Caco-2 (cell line): ENCODE measurements around the gene SYN1. TPM values are rescaled to one million over a fixed set of nuclear protein-coding genes. Genes with fewer than 3 reads are reported as not detected.

Source experiments
- BruUV-seq: library from RNA; stranded (reverse); fragments of 400-500 nt; replicated peaks from 2 replicates; lab custom pipeline; 2021; lab: Mats Ljungman, UMichigan
- CTCF ChIA-PET: fragments of 300-600 bp; sonication (Branson Sonifier 250); formaldehyde crosslinking; loops from one replicate; lab custom pipeline; 2022; ENCODE audit warnings: antibody characterized with exemption; lab: Charles Lee
- POLR2A ChIA-PET: fragments of 300-600 bp; sonication (Branson Sonifier 250); formaldehyde crosslinking; loops from one replicate; lab custom pipeline; 2022; ENCODE audit warnings: antibody characterized with exemption; lab: Charles Lee
- DNase-seq, 2 experiments: peaks; one replicate each; pipeline versions ENCODE4 v3.0.0 to v3.0.0-alpha.2; 2020 to 2022
- H3K27me3 ChIP-seq: replicated peaks from 2 replicates; pipeline ENCODE4 v1.6.0; 2011; ENCODE audit warnings: low read length; ENCODE audit not compliant: control insufficient read depth, insufficient read depth
- H3K36me3 ChIP-seq: 2 replicates; pipeline ENCODE4 v1.5.1; 2011; ENCODE audit warnings: low read length; ENCODE audit not compliant: control insufficient read depth, insufficient read depth
- H3K4me1 ChIP-seq: fragments of 250-450 bp; sonication (Bioruptor Pico); 2 replicates; pipeline ENCODE4 v1.5.1; 2020; ENCODE audit warnings: mild to moderate bottlenecking
- H3K4me3 ChIP-seq: 2 replicates; pipeline ENCODE4 v1.5.1; 2011; ENCODE audit warnings: low read depth, mild to moderate bottlenecking, control low read depth, low read length
- H3K9me3 ChIP-seq: fragments of 250-450 bp; sonication (Bioruptor Pico); 2 replicates; pipeline ENCODE4 v1.5.1; 2020; ENCODE audit warnings: mild to moderate bottlenecking, moderate library complexity
- H3K27ac Mint-ChIP-seq: one replicate; pipeline ENCODE4 v1.8.0; 2022; ENCODE audit warnings: mixed read lengths; ENCODE audit not compliant: unreplicated experiment
- H3K27me3 Mint-ChIP-seq: one replicate; pipeline ENCODE4 v1.8.0; 2022; ENCODE audit warnings: mixed read lengths; ENCODE audit not compliant: insufficient read depth, unreplicated experiment
- H3K36me3 Mint-ChIP-seq: one replicate; pipeline ENCODE4 v1.8.0; 2022; ENCODE audit warnings: mild to moderate bottlenecking, mixed read lengths; ENCODE audit not compliant: insufficient read depth, unreplicated experiment
- H3K4me1 Mint-ChIP-seq: one replicate; pipeline ENCODE4 v1.8.0; 2022; ENCODE audit warnings: low read depth, mixed read lengths; ENCODE audit not compliant: unreplicated experiment
- H3K4me3 Mint-ChIP-seq: one replicate; pipeline ENCODE4 v1.8.0; 2022; ENCODE audit warnings: mild to moderate bottlenecking, moderate library complexity, mixed read lengths; ENCODE audit not compliant: unreplicated experiment
- H3K9me3 Mint-ChIP-seq: one replicate; pipeline ENCODE4 v1.8.0; 2022; ENCODE audit warnings: mixed read lengths; ENCODE audit not compliant: unreplicated experiment
- intact Hi-C: fragments of 100-400 bp; cut with micrococcal nuclease; formaldehyde crosslinking; loops from one replicate; pipeline ENCODE4 v1.10.0; 2022; ENCODE audit not compliant: unreplicated experiment
- total RNA-seq: library from RNA; stranded (reverse); gene quantifications from 2 replicates; pipeline ENCODE4 v1.2.3, GENCODE V29; 2022
- TF ChIP-seq, protein P1 (sequence below), 2 experiments: fragments of 200-600 bp in 1 of 2; IDR thresholded peaks; 1 replicate in 1 of 2; 2 replicates in 1 of 2; pipeline versions ENCODE4 v1.5.1 to v1.8.0; 2011 to 2022; ENCODE audit warnings: antibody characterized with exemption in 1 of 2, control low read depth in 1 of 2, inconsistent platforms in 1 of 2, low read depth in 1 of 2, low read length in 1 of 2, mild to moderate bottlenecking in 1 of 2, moderate library complexity in 1 of 2; ENCODE audit not compliant: insufficient read depth in 1 of 2, severe bottlenecking in 1 of 2, unreplicated experiment in 1 of 2

SYN1 gene
- total RNA-seq, 1 experiment from 2014 or later: not detected

DNA sequence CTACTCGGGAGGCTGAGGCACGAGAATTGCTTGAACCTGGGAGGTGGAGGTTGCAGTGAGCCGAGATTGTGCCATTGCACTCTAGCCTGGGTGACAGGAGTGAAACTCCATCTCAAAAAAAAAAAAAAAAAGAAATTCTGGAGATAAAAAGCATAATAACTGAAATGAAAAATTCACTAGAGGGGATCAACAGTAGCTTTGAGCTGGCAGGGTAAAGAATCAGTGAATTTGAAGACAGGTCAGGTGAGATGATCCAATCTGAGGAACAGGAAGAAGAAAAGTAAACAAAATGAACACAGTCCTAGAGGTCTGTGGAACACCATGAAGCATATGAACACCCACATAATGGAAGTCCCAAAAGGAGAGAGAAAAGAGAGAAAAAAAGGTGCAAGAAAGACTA lies 22.4 kb downstream of the SYN1 start:
- Histone ChIP-seq H3K36me3 (no peaks in the 10 kb centered on the region), H3K27me3 (no peaks in the 10 kb centered on the region), H3K4me1 (no peaks in the 10 kb centered on the region), H3K9me3 (no peaks in the 10 kb centered on the region), H3K4me3 (no peak overlapping the region)
- intact Hi-C loops: no loop called here
- H3K4me1 Mint-ChIP-seq: no peaks in the 10 kb centered on the region
- BruUV-seq: no TSS peak
- peaks cover 10% of the 10 kb centered on the region for H3K9me3 Mint-ChIP-seq
- no peak for DNase-seq
- ChIA-PET POLR2A (no interaction called here), CTCF (no interaction called here)
- no peak overlapping the region for H3K27ac Mint-ChIP-seq
- TF ChIP-seq, protein P1, sequence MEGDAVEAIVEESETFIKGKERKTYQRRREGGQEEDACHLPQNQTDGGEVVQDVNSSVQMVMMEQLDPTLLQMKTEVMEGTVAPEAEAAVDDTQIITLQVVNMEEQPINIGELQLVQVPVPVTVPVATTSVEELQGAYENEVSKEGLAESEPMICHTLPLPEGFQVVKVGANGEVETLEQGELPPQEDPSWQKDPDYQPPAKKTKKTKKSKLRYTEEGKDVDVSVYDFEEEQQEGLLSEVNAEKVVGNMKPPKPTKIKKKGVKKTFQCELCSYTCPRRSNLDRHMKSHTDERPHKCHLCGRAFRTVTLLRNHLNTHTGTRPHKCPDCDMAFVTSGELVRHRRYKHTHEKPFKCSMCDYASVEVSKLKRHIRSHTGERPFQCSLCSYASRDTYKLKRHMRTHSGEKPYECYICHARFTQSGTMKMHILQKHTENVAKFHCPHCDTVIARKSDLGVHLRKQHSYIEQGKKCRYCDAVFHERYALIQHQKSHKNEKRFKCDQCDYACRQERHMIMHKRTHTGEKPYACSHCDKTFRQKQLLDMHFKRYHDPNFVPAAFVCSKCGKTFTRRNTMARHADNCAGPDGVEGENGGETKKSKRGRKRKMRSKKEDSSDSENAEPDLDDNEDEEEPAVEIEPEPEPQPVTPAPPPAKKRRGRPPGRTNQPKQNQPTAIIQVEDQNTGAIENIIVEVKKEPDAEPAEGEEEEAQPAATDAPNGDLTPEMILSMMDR (IDR thresholded peaks at IDR 0.05; ENCODE audit: insufficient read depth in 1 of 2, low read depth in 1 of 2, low read length in 1 of 2, severe bottlenecking in 1 of 2, unreplicated experiment in 1 of 2): no peak
- H3K27me3 Mint-ChIP-seq: peaks cover 9% of the 10 kb centered on the region
- H3K36me3 Mint-ChIP-seq: no peaks in the 10 kb centered on the region
- no peak overlapping the region for H3K4me3 Mint-ChIP-seq

GRCh38 chrX:47596256-47596655 lies 23.4 kb downstream of the SYN1 start:
- peaks cover 9% of the 10 kb centered on the region for H3K27me3 Mint-ChIP-seq
- H3K27ac Mint-ChIP-seq: no peak overlapping the region
- no peaks in the 10 kb centered on the region for H3K36me3 Mint-ChIP-seq
- Histone ChIP-seq H3K4me1 (no peaks in the 10 kb centered on the region), H3K27me3 (no peaks in the 10 kb centered on the region), H3K36me3 (no peaks in the 10 kb centered on the region), H3K9me3 (no peaks in the 10 kb centered on the region), H3K4me3 (no peak overlapping the region)
- TF ChIP-seq, protein P1 (IDR thresholded peaks at IDR 0.05; ENCODE audit: insufficient read depth in 1 of 2, low read depth in 1 of 2, low read length in 1 of 2, severe bottlenecking in 1 of 2, unreplicated experiment in 1 of 2): no peak
- BruUV-seq: no TSS peak
- POLR2A ChIA-PET: no interaction called here
- CTCF ChIA-PET: no interaction called here
- H3K4me1 Mint-ChIP-seq: no peaks in the 10 kb centered on the region
- intact Hi-C loops: no loop called here
- peaks cover 10% of the 10 kb centered on the region for H3K9me3 Mint-ChIP-seq
- H3K4me3 Mint-ChIP-seq: no peak overlapping the region
- no peak for DNase-seq

GRCh38 chrX:47595716-47596251 lies 23.9 kb downstream of the SYN1 start:
- Mint-ChIP-seq H3K4me3 (no peak overlapping the region), H3K27ac (no peak overlapping the region), H3K36me3 (no peaks in the 10 kb centered on the region), H3K9me3 (peaks cover 10% of the 10 kb centered on the region), H3K27me3 (peaks cover 6% of the 10 kb centered on the region), H3K4me1 (no peaks in the 10 kb centered on the region)
- H3K27me3 ChIP-seq: no peaks in the 10 kb centered on the region
- CTCF ChIA-PET: no interaction called here
- no peaks in the 10 kb centered on the region for H3K36me3 ChIP-seq
- no peak overlapping the region for H3K4me3 ChIP-seq
- no peaks in the 10 kb centered on the region for H3K4me1 ChIP-seq
- no peaks in the 10 kb centered on the region for H3K9me3 ChIP-seq
- no peak for DNase-seq
- POLR2A ChIA-PET: no interaction called here
- no TSS peak for BruUV-seq
- TF ChIP-seq, protein P1 (IDR thresholded peaks at IDR 0.05; ENCODE audit: insufficient read depth in 1 of 2, low read depth in 1 of 2, low read length in 1 of 2, severe bottlenecking in 1 of 2, unreplicated experiment in 1 of 2): no peak
- intact Hi-C loops: no loop called here
